ENCODE measurements around the gene FGA. TPM values are rescaled to one million over a fixed set of nuclear protein-coding genes. Genes with fewer than 3 reads are reported as not detected.

The FGA gene
- total and polyA plus RNA-seq, 10 of the 15 experiments (the other 5 are each of a cell fraction or from before 2014, with no cell fraction given) = 3.6 TPM; not detected in 9

- Histone ChIP-seq H3K4me1 (ENCODE audit: control insufficient read depth, insufficient read depth, low read length) (no peaks in the 10 kb centered on the region), H2AFZ (ENCODE audit: control insufficient read depth, low read depth, low read length) (no peak overlapping the region), H3K36me3 (ENCODE audit: control insufficient read depth in 2 of 2, insufficient read depth in 2 of 2, low read length in 1 of 2) (no peaks in the 10 kb centered on the region), H3K27me3 (replicated peaks in 1 of 2; ENCODE audit: control insufficient read depth in 2 of 2, insufficient read depth in 2 of 2, low read length in 1 of 2) (no peaks in the 10 kb centered on the region), H3K79me2 (ENCODE audit: control insufficient read depth, insufficient read depth, low read length) (no peaks in the 10 kb centered on the region), H3K4me2 (ENCODE audit: control insufficient read depth, insufficient read depth) (no peak overlapping the region), H3K9me3 (replicated peaks; ENCODE audit: control insufficient read depth, insufficient read depth, low read length) (no peaks in the 10 kb centered on the region), H3K4me3 (no peak overlapping the region), H3K9ac (ENCODE audit: control insufficient read depth, insufficient read depth, low read length) (no peak overlapping the region), H3K27ac (ENCODE audit: control insufficient read depth, insufficient read depth) (no peak overlapping the region), H4K20me1 (ENCODE audit: control insufficient read depth, insufficient read depth) (no peaks in the 10 kb centered on the region)
- intact Hi-C loops (cut with micrococcal nuclease; ENCODE audit: unreplicated experiment) = no loop called here
- 24% methylated on average over 2 of the region's 2 CpGs for WGBS (ENCODE audit: insufficient coverage, insufficient replicate concordance, low lambda C conversion rate, missing lambda C conversion rate)
- no peak for TF ChIP-seq RB1 (IDR thresholded peaks at IDR 0.05; ENCODE audit: borderline replicate concordance)
- no peak for TF ChIP-seq PAX5 (IDR thresholded peaks at IDR 0.05; ENCODE audit: borderline replicate concordance, low read depth, low read length)
- no peak for TF ChIP-seq FOXK2 (IDR thresholded peaks at IDR 0.05)
- TF ChIP-seq SMC3 (IDR thresholded peaks at IDR 0.05; ENCODE audit: borderline replicate concordance, low read length) = no peak
- TF ChIP-seq POLR2AphosphoS2 (IDR thresholded peaks at IDR 0.05; ENCODE audit: low read depth, low read length) = no peak
- TF ChIP-seq MYC (IDR thresholded peaks at IDR 0.05; ENCODE audit: insufficient read depth, insufficient read length, insufficient replicate concordance, low read length, severe bottlenecking) = no peak
- no peak for TF ChIP-seq ESRRA (IDR thresholded peaks at IDR 0.05; ENCODE audit: low read length)
- TF ChIP-seq POLR2A (IDR thresholded peaks at IDR 0.05; ENCODE audit: low read depth, low read length) = no peak
- TF ChIP-seq SMARCA5 (IDR thresholded peaks at IDR 0.05) = no peak
- TF ChIP-seq SP1 (IDR thresholded peaks at IDR 0.05; ENCODE audit: low read depth, low read length) = no peak
- no peak for TF ChIP-seq CREM (IDR thresholded peaks at IDR 0.05; ENCODE audit: low read depth)
- no peak for TF ChIP-seq USF1 (IDR thresholded peaks at IDR 0.05; ENCODE audit: borderline replicate concordance, extremely low read length, insufficient read depth, low read depth, low read length)
- ATAC-seq = no peak
- DNase-seq (ENCODE audit: low read depth, low spot score) = no peak
- no peak for FAIRE-seq
- in situ Hi-C loops (cut with MboI) = no loop called here
- CTCF ChIA-PET = interaction anchor here (1.0 kb wide), 1 partner anchor 18 kb away, joined by 3 read pairs; no protein-coding TSS in a partner anchor
- RAD21 ChIA-PET (ENCODE audit: unreplicated experiment) = no interaction called here
- BruUV-seq (replicated peaks) = no TSS peak
- SMC1A ChIA-PET (ENCODE audit: uncharacterized antibody, unreplicated experiment) = interaction anchor here (0.9 kb wide), 1 partner anchor 15 kb away, joined by 3 read pairs; no protein-coding TSS in a partner anchor
- POLR2A ChIA-PET = interaction anchor here (0.5 kb wide), 1 partner anchor 18 kb away, joined by 3 read pairs; no protein-coding TSS in a partner anchor
Observed at GRCh38 chr4:154577324-154577723, 13.2 kb downstream of the FGA start.

Data from GM12878 (cell line).